NCI-H2081 treated with DMSO at 0.1 percent for 48 hours (cell line): ENCODE results near the gene EIF2S1.
"Not testable (repeated sequence)": the region's sequence is repeated elsewhere in the genome, so short reads cannot be mapped to it uniquely, and the experiment has no call there.

Experiments
- DNase-seq: peaks from one replicate; lab custom pipeline; 2025; lab: John Stamatoyannopoulos, UW

The EIF2S1 gene

DNA sequence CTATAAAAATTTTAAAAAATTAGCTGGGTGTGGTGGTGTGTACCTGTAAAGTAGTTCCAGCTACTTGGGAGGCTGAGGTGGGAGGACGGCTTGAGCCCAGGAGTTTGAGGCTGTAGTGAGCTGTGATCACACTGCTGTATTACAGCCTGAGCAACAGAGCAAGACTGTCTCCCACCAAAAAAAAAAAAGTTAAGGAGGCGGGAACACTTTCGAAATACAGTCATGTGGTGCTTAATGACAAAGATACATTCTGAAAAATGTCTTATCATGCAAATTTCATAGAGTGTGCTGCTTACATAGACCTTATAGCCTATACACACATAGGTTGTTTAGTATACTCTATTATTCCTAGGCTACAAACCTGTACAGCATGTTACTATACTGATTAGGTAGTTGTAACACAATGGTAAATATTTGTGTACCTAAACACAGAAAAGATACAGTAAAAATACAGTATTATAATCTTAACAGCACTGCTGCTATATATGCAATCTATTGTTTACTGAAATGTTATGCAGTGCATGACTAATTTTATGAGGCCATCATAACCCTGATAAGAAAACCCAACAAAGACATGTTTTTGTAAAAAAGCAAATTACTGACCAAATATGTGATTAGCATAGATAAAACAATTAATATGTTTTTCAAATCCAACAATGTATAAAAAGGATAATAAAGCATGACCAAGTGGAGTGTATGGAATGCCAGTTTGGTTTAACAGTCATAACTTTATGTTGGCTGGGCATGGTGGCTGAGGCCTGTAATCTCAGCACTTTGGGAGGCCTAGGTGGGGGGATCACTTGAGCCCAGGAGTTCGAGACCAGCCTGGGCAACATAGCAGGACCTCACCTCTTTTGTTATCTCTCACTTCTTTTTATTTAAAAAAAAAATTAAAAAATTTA lies 11.4 kb downstream of the EIF2S1 start:
- no peak for DNase-seq

DNA sequence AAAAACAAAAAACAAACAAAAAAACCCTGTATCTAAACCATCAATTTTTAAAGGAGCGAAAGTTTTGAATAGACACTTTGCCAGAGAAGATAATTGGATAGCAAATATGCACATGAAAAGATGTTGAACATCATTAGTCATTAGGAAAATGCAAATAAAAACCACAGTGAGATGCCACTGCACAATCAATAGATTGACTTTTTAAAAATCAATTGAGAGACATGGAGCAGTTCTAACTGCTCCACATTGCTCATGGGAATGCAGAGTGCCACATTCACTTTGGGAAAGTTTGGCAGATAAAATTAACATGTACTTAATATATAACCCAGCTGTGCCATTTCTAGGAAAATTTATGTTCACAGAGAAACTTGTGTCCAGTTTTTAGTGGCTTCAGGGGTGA lies 12.7 kb downstream of the EIF2S1 start:
- DNase-seq = no peak

DNA sequence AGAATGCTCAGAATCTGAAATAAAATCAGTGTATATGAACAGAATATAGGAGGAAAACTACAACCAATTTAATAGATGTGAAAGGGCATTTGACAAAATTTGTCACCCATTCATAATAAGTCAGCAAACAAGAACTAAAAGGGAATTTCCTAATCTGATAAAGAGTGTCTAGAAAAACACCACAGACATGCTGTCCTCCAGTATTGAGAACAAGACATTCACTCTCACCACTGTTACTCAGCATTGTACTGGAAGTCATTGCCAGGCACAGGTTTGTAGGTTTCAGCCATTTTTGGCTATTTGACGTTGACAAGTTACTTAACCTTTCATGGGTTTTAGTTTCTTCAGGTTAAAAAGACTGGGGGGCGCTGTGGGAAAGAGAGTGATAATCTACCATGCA lies 13.2 kb downstream of the EIF2S1 start:
- no peak for DNase-seq

DNA sequence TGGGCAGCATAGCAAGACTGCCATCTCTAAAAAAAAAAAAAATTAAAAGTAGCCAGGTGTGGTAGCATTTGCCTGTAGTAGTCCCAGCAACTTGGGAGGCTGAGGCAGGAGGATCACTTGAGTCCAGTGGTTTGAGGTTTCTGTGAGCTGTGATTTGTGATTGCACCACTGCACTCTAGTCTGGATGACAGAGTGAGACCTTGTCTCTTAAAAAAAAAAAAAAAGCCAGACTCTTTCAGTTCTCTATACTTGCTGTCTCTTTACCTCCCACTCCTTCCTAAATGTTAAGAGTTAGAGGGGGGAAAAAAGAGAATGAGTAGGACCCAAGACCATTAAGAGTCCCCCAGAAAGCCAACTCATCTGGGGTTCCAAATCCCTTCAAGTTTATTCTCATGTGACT lies 17.8 kb downstream of the EIF2S1 start:
- no peak for DNase-seq

DNA sequence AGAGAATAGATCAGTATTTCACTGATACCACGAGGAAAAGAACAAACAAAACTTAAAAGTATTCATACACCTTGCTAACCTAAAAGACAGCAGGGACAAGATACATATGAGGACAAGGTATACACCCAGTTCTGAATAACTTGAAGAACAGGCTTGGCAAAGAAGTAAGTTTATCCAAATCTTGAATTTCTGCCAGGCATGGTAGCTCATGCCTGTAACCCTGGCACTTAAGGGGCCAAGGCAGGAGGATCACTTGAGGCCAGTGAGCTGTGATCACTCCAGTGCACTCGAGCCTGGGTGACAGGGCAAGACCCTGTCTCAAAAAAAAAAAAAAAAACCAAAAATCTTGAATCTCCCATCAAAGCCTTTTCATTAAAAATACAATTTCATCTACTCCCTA lies 25.0 kb downstream of the EIF2S1 start:
- no peak for DNase-seq

DNA sequence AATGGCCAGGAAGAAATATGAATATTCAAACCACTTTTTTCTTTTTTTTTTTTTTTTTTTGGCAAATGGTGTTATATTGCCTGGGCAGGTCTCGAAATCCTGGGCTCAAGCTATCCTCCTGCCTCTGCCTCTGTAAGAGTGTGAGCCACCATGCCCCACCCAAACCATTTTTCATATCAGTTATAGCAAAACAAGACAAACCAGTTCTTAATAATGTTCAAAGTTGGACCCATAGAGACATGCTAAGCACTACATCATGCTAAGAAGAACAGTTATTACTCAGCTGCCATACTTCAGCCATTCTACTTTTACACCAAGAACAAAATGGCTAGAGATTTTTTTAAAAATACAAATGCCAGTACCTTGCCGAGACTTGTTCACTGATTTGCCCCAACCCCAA lies 25.5 kb downstream of the EIF2S1 start:
- no peak for DNase-seq

DNA sequence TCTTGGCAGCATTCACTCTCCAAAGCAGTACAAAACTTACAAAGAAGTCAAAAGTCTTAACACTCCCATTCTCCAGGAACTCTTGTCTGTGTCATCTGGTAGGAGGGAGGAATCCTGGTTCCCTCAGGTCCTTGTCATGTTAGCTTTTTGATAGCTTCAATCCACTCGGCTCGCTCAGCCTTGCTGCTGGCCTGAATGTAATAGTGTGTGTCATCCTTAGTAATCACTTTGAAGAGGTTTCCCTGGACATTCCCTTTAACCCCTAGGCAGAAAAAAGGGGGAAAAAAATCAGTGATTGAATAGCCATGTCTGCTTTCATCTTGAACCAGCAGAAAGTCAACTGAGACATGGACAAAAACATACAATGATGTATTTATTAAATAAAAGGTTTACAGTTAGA lies 27.1 kb downstream of the EIF2S1 start:
- no peak for DNase-seq

DNA sequence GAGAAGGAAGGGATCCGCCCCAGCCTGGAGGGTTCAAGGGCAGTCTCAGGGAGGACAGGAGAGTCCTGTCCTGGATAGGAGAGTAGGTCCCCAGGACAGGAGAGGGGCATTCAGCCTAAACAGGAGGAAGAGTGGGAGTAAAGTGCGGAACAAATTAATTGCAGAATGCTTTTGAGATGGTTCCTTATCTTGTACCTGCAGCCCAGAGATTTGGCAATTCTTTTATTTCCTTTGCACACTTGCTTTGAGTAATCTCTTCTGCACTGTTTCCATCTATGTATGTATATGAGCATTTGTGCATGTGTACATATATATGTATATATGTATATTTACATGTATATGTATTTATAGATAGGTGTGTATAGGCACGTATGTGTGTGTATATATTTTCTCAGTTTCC lies 29.1 kb downstream of the EIF2S1 start:
- no peak for DNase-seq

DNA sequence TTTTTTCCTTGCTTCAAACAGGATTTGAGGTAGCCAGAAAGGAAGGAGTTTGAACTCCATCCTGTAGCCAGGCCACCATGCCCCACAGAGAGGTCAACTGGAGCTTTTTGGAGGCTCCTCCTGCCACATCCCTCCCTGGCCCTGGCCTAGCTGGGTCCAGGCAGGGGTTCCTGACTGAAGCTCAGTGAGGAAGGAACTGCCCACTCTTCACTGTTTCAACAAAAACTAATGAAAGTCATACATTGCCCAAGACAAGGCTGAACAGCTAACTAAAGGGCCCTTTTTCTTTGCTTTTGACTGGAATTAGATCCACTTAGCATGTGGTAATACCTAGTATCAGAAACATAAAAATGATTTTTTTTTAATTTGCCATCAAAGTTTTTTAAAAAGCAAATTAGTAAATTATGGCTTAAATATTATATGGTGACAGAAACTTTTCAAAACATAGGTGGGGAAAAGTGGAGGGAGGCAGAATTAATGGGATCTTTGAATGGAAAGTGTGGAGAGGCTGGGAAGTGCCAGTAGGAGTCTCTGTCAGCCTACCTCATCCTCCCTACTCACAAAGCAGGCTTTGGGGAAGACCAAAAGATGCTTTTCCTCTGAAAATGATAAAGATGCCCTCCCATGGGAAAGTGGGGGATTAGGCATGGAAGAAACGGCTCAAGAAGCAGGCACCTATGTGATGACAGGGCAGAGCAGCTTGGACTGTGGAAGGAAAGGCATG lies 29.8 kb downstream of the EIF2S1 start:
- DNase-seq = no peak

DNA sequence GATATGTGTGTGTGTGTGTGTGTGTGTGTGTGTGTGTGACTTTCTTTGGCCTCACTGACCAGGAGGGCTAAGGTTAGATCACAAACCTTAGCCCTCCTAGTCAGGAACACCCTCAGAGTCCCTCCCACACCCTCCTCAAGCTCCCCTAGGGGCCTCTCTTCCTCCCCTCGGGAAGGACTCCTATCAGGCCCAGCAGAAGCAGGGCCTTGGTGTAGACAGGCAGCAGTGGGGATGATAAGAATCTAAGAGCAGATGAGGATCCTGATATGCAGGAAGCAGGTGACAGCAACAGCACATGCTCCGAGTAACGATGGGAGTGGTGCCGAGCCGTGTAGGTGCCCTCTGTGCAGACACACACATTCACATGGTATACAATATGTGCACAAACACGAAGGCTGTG lies 31.1 kb downstream of the EIF2S1 start:
- DNase-seq = no peak

DNA sequence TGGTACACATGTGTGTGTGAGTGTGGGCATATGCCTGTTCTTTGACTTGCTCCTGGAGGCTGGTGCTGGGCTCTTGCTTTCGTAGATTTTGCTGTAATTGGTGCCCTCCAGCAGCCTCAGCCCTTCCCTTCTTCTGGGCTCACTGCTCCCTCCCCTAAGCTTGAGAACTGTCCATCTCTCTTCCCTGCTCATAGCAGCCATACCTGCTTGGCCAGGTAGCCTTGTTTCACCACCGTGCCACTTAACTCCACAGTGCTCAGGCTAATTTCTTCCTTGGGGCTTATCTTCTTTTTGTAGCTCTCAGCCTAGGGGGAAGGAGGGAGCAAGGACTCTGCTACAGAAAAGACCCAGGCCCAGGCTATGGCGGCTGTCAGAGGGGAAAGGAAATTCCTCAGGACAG lies 32.0 kb downstream of the EIF2S1 start:
- no peak for DNase-seq

DNA sequence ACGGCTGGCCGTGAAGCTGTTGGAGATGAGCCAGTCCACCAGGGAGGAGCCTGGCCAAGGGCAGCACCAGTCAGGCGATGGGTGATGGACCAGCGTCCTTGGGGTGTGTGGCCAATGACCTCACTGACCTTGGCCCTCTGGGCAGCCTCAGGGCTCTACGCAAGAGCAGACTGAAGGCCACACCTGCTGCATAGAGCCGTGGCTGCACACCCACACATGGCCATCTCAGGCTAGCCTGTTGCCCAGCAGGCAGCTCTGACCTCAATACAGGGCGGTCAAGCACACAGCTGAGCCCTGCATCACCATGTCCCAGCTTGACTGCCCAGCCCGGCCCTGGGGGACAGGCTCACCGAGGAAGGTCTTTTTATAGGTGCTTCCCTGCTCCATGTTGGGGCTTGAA lies 32.7 kb downstream of the EIF2S1 start:
- no peak for DNase-seq

DNA sequence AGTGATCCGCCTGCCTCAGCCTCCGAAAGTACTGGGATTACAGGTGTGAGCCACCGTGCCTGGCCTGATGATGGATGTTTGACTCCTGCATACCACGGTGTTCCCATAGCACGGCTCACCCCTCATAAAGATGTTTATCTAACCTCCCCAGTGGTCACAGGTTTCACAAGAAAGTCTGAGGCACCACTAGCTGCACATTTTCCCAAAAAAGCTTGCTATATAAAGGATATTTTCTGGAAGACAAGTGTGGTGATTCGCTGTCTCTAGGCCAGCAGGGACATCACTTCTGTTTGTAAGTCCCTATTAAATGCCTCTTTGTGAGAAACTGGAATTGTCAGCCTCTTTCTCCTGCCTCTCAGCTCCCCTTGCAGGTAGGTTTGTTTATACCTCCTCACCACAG lies 33.6 kb downstream of the EIF2S1 start:
- DNase-seq = no peak

DNA sequence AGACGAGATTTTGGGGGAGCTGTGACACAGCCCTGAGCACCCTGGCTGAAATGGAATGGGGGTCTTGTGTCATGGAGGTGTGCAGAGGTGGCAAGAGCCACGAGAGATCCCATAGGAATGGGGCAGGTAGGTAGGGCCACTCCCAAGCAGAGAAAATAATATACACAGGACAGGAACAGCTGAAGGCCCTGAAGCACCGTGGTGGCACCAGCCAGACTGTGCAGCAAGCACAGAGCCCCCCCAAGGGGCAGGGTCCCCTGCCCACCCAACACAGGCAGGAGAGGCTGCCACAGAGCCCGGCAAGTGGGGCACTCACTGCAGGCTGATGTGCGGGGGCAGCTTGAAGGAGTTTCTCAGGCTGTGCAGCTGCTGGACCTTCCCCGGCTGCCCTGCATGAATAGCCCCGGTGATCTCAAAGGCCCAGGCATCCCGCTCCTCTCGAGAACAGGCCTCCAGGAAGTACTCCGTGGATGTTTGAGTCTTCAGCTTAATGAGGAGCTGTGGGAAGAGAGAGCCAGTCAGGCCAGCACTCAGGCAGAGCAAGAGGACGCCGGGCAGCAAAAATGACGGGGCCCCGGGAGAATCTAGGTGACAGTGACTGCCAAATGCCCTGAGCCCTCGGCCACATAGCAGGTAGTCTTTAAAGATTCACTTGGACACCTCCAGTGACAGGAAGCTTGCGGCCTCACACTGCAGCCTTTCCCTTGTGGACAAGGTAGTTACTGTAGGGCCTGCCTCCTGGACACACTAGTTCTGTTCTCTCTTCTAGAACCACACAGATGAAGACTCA lies 35.2 kb downstream of the EIF2S1 start:
- no peak for DNase-seq

DNA sequence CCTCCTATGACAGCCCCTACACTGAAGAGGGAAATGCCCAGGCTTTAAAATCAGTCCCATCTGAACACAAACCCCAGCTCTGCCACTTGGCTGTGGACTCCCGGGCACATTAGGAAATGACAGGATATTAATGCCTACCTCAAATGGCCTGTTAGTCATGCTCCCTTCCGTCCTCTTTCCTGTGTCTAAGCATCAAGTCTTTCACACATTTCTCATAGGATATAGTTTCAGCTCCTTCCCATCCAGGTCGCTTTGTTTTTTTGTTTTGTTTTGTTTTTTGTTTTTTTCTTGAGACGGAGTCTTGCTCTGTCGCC lies 35.7 kb downstream of the EIF2S1 start:
- DNase-seq = no peak

DNA sequence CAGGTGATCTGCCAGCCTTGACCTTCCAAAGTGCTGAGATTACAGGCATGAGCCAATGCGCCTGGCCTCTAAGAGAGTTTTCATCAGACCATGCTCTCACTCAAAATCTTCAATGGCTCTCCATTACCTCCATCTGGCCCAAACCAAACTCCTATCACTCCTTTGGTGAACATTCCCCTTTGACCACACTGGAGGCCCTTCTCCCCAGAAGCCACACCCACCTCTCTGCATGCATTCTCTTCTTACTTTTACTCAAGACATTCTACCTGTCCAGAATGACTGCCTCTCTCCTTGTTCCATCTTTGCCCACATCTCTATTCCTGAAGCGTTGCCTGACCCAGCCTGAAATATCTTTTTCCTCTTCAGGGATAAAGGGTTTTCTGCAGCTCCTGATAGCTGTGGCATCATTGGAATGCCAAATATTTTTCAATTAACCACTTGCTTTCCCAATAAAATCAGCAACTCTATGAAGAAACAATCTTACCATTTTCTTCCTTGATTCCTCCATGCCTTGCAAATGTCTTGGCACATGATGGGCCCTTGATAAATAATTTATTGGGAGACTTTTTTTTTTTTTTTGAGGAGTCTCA lies 36.3 kb downstream of the EIF2S1 start:
- DNase-seq = no peak

DNA sequence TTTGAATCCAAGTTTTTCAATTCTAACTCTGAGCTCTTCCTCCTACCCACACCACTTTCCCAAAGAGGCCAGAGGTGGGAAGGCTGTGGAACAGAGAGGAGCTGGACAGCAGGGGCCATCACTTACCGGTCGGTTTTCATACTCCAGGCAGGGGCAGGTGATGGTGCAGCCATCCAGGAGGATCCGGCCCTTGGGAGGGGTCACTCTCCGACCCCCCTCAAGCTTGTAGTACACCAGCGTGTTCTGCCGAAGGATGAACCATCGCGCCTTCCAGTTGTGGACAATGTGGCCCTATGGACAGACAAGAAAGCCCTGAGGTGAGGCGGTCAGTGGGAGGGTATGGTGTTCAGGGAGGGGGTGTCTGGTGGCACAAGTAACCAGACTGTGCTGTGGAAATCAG lies 37.4 kb downstream of the EIF2S1 start:
- no peak for DNase-seq

DNA sequence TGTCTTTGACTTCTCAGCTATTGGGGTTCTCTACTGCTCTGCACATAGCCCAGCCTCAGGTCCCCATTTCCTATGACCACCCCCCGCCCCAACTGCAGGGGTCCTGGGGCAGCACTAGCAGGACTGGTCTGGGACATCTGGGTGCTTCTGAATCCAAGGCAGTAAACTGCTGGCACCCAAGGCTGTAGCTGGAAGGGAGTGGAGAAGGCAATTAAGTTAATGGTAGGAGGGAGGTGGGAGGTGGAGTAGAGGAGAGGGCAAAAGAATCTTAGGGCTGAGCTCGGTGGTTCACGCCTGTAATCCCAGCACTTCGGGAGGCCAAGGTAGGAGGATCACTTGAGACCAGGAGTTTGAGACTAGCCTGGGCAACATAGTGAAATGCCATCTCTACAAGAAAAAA lies 40.3 kb downstream of the EIF2S1 start:
- DNase-seq = no peak

DNA sequence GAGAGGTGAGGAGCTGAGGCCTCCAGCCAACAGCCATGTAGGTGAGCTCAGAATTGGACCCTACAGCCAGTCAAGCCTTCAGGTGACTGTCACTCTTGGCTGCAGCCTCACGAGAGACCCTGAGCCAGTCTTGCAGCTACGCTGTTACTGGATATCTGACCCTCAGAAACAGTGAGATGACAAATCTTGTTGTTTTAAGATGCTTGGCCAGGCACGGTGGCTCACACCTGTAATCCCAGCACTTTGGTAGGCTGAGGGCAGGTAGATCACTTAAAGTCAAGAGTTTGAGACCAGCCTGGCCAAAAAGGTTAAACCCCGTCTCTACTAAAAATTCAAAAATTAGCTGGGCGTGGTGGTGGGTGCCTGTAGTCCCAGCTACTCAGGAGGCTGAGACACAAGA lies 45.6 kb downstream of the EIF2S1 start:
- no peak for DNase-seq

DNA sequence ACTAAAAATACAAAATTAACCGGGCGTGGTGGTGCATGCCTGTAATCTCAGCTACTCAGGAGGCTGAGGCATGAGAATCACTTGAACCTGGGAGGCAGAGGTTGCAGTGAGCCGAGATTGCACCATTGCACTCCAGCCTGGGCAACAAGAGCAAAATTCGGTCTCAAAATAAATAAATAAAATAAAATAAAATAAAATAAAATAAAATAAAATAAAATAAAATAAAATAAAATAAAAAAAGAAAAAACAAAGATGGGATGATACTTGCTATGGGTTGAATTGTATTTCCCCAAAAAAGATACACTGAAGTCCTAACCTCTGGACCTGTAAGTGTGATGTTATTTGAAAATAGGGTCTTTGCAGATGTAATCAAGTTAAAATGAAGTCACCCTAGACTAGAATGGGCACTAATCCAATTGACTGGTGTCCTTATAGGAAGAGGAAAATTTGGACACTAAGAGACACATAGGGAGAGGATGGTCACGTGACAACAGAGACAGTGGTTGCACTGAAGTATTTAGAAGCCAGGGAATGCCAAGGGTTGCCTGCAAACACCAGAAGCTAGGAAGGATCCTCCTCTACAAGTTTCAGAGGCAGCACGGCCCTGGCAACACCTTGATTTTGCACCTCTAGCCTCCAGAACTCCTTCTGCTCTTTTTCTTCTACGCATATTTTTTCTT lies 48.1 kb downstream of the EIF2S1 start:
- DNase-seq = not testable (repeated sequence)

DNA sequence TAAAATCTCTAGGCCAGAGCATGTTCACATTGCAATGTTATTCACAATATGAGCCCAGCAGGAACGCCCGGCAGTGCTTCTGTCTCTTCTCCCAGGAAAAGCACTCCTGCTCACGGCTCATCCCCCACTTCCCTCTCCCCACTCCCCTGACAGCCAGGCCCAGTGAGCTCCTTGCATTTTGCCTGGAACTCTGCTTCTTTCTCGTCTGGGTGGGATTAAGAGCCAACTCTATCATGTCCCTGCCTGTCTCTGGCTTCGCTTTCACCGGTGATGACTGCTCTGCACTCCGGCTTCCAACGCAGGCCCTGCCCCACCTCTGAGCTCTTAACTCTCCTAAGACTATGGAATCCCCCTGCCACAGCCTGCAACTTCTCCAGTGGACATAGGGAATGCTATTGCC lies 49.3 kb downstream of the EIF2S1 start:
- no peak for DNase-seq

DNA sequence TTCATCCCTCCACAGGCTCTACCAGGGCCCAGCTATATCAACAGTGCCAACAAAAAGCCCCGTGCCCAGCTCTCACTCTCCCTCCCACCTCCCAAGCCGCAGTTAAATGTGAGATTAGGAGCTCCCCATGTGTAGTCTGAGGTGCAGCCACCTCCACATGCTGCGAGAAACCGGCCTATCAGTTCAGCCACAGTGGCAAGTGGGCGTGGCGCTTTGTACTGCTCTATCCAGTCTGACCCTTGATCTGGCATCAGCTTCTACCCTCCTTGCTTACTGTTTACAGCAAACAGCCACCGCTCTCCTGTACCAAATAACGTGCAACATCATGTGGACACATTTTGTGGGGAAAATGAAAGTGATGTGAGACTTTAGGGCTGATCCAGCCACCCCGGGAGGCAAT lies 50.2 kb downstream of the EIF2S1 start:
- DNase-seq = no peak
